CD4-positive, CD25-positive, alpha-beta regulatory T cell (primary cell): ENCODE measurements around the gene SH3TC1. TPM values are rescaled to one million over a fixed set of nuclear protein-coding genes. Genes with fewer than 3 reads are reported as not detected.

Experiments used
- ATAC-seq, 2 donors: fragments of 150-1000 bp; cut with Tn5 transposase; one replicate each; pipeline ENCODE4 v1.10.0; 2021; ENCODE audit warnings: low read depth in 2 of 2, moderate number of reproducible peaks in 2 of 2, moderate library complexity in 1 of 2
- DNase-seq, 3 donors: peaks; one replicate each; pipeline versions ENCODE4 v3.0.0 to v3.0.0-alpha.2; 2012 to 2022; ENCODE audit warnings: mixed read lengths in 1 of 3
- H3K27ac ChIP-seq: one replicate; pipeline ENCODE4 v1.7.0; 2013; ENCODE audit warnings: mild to moderate bottlenecking, low read length; ENCODE audit not compliant: insufficient read depth, poor library complexity, severe bottlenecking
- H3K27me3 ChIP-seq: one replicate; pipeline ENCODE4 v1.7.0; 2013; ENCODE audit warnings: low read length; ENCODE audit not compliant: control insufficient read depth, insufficient read depth
- H3K36me3 ChIP-seq: one replicate; pipeline ENCODE4 v1.7.0; 2013; ENCODE audit warnings: mild to moderate bottlenecking, low read length, moderate library complexity; ENCODE audit not compliant: control insufficient read depth, insufficient read depth
- H3K4me1 ChIP-seq: 2 replicates; pipeline ENCODE4 v1.7.0; 2013; ENCODE audit warnings: mild to moderate bottlenecking, low read length; ENCODE audit not compliant: insufficient read depth, control insufficient read depth, poor library complexity, severe bottlenecking
- H3K4me3 ChIP-seq: one replicate; pipeline ENCODE4 v1.7.0; 2013; ENCODE audit warnings: low read depth, mild to moderate bottlenecking, low read length, moderate library complexity
- H3K9me3 ChIP-seq, 2 experiments: 1 replicate in 1 of 2; 2 replicates in 1 of 2; pipeline ENCODE4 v1.7.0; 2013; ENCODE audit warnings: low read length in 2 of 2, mild to moderate bottlenecking in 1 of 2, moderate library complexity in 1 of 2; ENCODE audit not compliant: control insufficient read depth in 2 of 2
- H3K27ac Mint-ChIP-seq, 3 donors: one replicate each; pipeline ENCODE4 v1.8.0; 2020 to 2022; ENCODE audit warnings: mild to moderate bottlenecking in 3 of 3, mixed read lengths in 3 of 3, moderate library complexity in 2 of 3
- H3K27me3 Mint-ChIP-seq: one replicate; pipeline ENCODE4 v1.8.0; 2022; ENCODE audit warnings: mild to moderate bottlenecking, mixed read lengths
- H3K36me3 Mint-ChIP-seq: one replicate; pipeline ENCODE4 v1.8.0; 2020; ENCODE audit warnings: mixed read lengths
- H3K4me1 Mint-ChIP-seq, 4 donors: one replicate each; pipeline ENCODE4 v1.8.0; 2020 to 2022; ENCODE audit warnings: mixed read lengths in 4 of 4, mild to moderate bottlenecking in 1 of 4
- H3K4me3 Mint-ChIP-seq, 4 donors: one replicate each; pipeline ENCODE4 v1.8.0; 2020 to 2022; ENCODE audit warnings: mild to moderate bottlenecking in 4 of 4, mixed read lengths in 4 of 4, moderate library complexity in 3 of 4
- H3K9me3 Mint-ChIP-seq, 7 donors: one replicate each; pipeline ENCODE4 v1.8.0; 2020 to 2022; ENCODE audit warnings: mixed read lengths in 7 of 7, mild to moderate bottlenecking in 3 of 7, moderate library complexity in 2 of 7
- polyA plus RNA-seq, 4 donors: library from polyadenylated mRNA; unstranded; fragments of 300-500 nt; fragmentation: Illumina TruSeq; gene quantifications; one replicate each; pipeline ENCODE4 v1.2.3, GENCODE V29; 2021
- total RNA-seq: library from RNA; stranded (reverse); gene quantifications from one replicate; pipeline ENCODE4 v1.2.3, GENCODE V29; 2022

Gene SH3TC1
- total and polyA plus RNA-seq, 5 donors from 2014 or later: 10.6 to 125 (median 15.4) TPM

GRCh38 chr4:8227771-8228318 lies 28.8 kb downstream of the SH3TC1 start:
- H3K27ac Mint-ChIP-seq: peak overlapping the region in 1 of 3 donors; percentile 69
- H3K4me3 ChIP-seq: no peak overlapping the region
- no peak overlapping the region for H3K4me3 Mint-ChIP-seq
- DNase-seq (no peak), ATAC-seq (no peak)
- peaks cover 27% of the 10 kb centered on the region for H3K4me1 ChIP-seq
- peaks cover 20% of the 10 kb centered on the region for H3K36me3 Mint-ChIP-seq
- peaks cover 0 to 3% (median 0%) of the 10 kb centered on the region in 7 donors for H3K9me3 Mint-ChIP-seq
- no peaks in the 10 kb centered on the region for H3K27me3 ChIP-seq
- no peaks in the 10 kb centered on the region for H3K27me3 Mint-ChIP-seq
- no peaks in the 10 kb centered on the region for H3K9me3 ChIP-seq
- peaks cover 30% of the 10 kb centered on the region for H3K36me3 ChIP-seq
- peak overlapping the region; percentile 82 for H3K27ac ChIP-seq
- peaks cover 0 to 31% (median 6%) of the 10 kb centered on the region in 4 donors for H3K4me1 Mint-ChIP-seq

- Mint-ChIP-seq H3K4me3 (peak overlapping the region; percentile 34 to 86 (median 70)), H3K27ac (peak overlapping the region; percentile 76 to 96 (median 92))
- peaks cover 33% of the 10 kb centered on the region for H3K36me3 ChIP-seq
These were observed 29.5 kb downstream of the SH3TC1 start for GRCh38 chr4:8228319-8229250.

GRCh38 chr4:8229331-8229975 lies 30.4 kb downstream of the SH3TC1 start:
- Mint-ChIP-seq H3K36me3 (peaks cover 10% of the 10 kb centered on the region), H3K27ac (peak overlapping the region; percentile 76 to 96 (median 92)), H3K9me3 (peaks cover 0 to 2% (median 0%) of the 10 kb centered on the region in 7 donors), H3K4me1 (peaks cover 0 to 28% (median 6%) of the 10 kb centered on the region in 4 donors), H3K4me3 (peak overlapping the region in 3 of 4 donors; percentile 34 to 86 (median 78)), H3K27me3 (no peaks in the 10 kb centered on the region)
- Histone ChIP-seq H3K36me3 (peaks cover 33% of the 10 kb centered on the region), H3K27me3 (no peaks in the 10 kb centered on the region), H3K4me1 (peaks cover 27% of the 10 kb centered on the region), H3K27ac (peak overlapping the region; percentile 82), H3K9me3 (no peaks in the 10 kb centered on the region), H3K4me3 (no peak overlapping the region)
- ATAC-seq: peak; percentile 3 to 4
- no peak for DNase-seq

More at GRCh38 chr4:8228319-8229250, 29.5 kb downstream of the SH3TC1 start:
- peak; percentile 74 to 79 for ATAC-seq
- peak; percentile 55 to 90 (median 67) for DNase-seq
- Mint-ChIP-seq H3K36me3 (peaks cover 19% of the 10 kb centered on the region), H3K4me1 (peaks cover 0 to 31% (median 6%) of the 10 kb centered on the region in 4 donors), H3K27me3 (no peaks in the 10 kb centered on the region), H3K9me3 (peaks cover 0 to 3% (median 0%) of the 10 kb centered on the region in 7 donors)
- H3K27ac ChIP-seq: peak overlapping the region; percentile 82
- H3K4me3 ChIP-seq: no peak overlapping the region
- no peaks in the 10 kb centered on the region for H3K9me3 ChIP-seq
- H3K4me1 ChIP-seq: peaks cover 27% of the 10 kb centered on the region
- H3K27me3 ChIP-seq: no peaks in the 10 kb centered on the region

GRCh38 chr4:8230033-8230432 lies 30.9 kb downstream of the SH3TC1 start:
- Mint-ChIP-seq H3K36me3 (peaks cover 8% of the 10 kb centered on the region), H3K4me1 (peaks cover 0 to 32% (median 6%) of the 10 kb centered on the region in 4 donors), H3K27me3 (peaks cover 4% of the 10 kb centered on the region), H3K4me3 (no peak overlapping the region), H3K27ac (peak overlapping the region in 1 of 3 donors; percentile 42), H3K9me3 (peaks cover 0 to 2% (median 0%) of the 10 kb centered on the region in 7 donors)
- Histone ChIP-seq H3K36me3 (peaks cover 33% of the 10 kb centered on the region), H3K9me3 (no peaks in the 10 kb centered on the region), H3K27me3 (no peaks in the 10 kb centered on the region), H3K4me1 (peaks cover 27% of the 10 kb centered on the region), H3K27ac (no peak overlapping the region), H3K4me3 (no peak overlapping the region)
- DNase-seq (no peak), ATAC-seq (no peak)

GRCh38 chr4:8230891-8231290 lies 31.8 kb downstream of the SH3TC1 start:
- H3K36me3 ChIP-seq: peaks cover 31% of the 10 kb centered on the region
- Mint-ChIP-seq H3K9me3 (peaks cover 0 to 2% (median 0%) of the 10 kb centered on the region in 7 donors), H3K4me3 (no peak overlapping the region), H3K27me3 (peaks cover 4% of the 10 kb centered on the region), H3K4me1 (peaks cover 0 to 32% (median 6%) of the 10 kb centered on the region in 4 donors), H3K27ac (no peak overlapping the region), H3K36me3 (peaks cover 8% of the 10 kb centered on the region)
- H3K4me3 ChIP-seq: no peak overlapping the region
- no peak overlapping the region for H3K27ac ChIP-seq
- DNase-seq: no peak
- H3K4me1 ChIP-seq: peaks cover 27% of the 10 kb centered on the region
- H3K9me3 ChIP-seq: no peaks in the 10 kb centered on the region
- no peaks in the 10 kb centered on the region for H3K27me3 ChIP-seq
- ATAC-seq: no peak

GRCh38 chr4:8231551-8232049 lies 32.5 kb downstream of the SH3TC1 start:
- ATAC-seq (no peak), DNase-seq (no peak)
- H3K9me3 Mint-ChIP-seq: peaks cover 0 to 2% (median 0%) of the 10 kb centered on the region in 7 donors
- no peaks in the 10 kb centered on the region for H3K9me3 ChIP-seq
- H3K27me3 ChIP-seq: no peaks in the 10 kb centered on the region
- H3K4me3 ChIP-seq: no peak overlapping the region
- peaks cover 27% of the 10 kb centered on the region for H3K4me1 ChIP-seq
- H3K27ac ChIP-seq: no peak overlapping the region
- peaks cover 25% of the 10 kb centered on the region for H3K36me3 ChIP-seq
- H3K4me3 Mint-ChIP-seq: no peak overlapping the region
- peaks cover 5% of the 10 kb centered on the region for H3K36me3 Mint-ChIP-seq
- peaks cover 0 to 29% (median 6%) of the 10 kb centered on the region in 4 donors for H3K4me1 Mint-ChIP-seq
- peaks cover 4% of the 10 kb centered on the region for H3K27me3 Mint-ChIP-seq
- no peak overlapping the region for H3K27ac Mint-ChIP-seq

- Mint-ChIP-seq H3K4me1 (peaks cover 0 to 26% (median 6%) of the 10 kb centered on the region in 4 donors), H3K36me3 (peaks cover 4% of the 10 kb centered on the region), H3K27me3 (peaks cover 4% of the 10 kb centered on the region), H3K9me3 (peaks cover 0 to 2% (median 0%) of the 10 kb centered on the region in 7 donors), H3K27ac (no peak overlapping the region), H3K4me3 (no peak overlapping the region)
- H3K36me3 ChIP-seq: peaks cover 28% of the 10 kb centered on the region
- no peaks in the 10 kb centered on the region for H3K9me3 ChIP-seq
- no peak overlapping the region for H3K27ac ChIP-seq
- ATAC-seq (no peak), DNase-seq (no peak)
- H3K4me1 ChIP-seq: peaks cover 20% of the 10 kb centered on the region
- no peak overlapping the region for H3K4me3 ChIP-seq
- H3K27me3 ChIP-seq: no peaks in the 10 kb centered on the region
These were observed 33.7 kb downstream of the SH3TC1 start for GRCh38 chr4:8232748-8233147.
